Tibial nerve (tissue), 3 donors: Measurements from ENCODE around the gene TRAPPC13.
"Not testable (repeated sequence)": the region's sequence is repeated elsewhere in the genome, so short reads cannot be mapped to it uniquely, and the experiment has no call there.

Source experiments
- CTCF ChIP-seq, 5 experiments: fragments of 200-600 bp in 3 of 5; fragments of 450-650 bp in 2 of 5; sonication (generic) in 3 of 5; IDR thresholded peaks; one replicate each; pipeline ENCODE4 v1.5.1; 2016 to 2019; ENCODE audit warnings: antibody characterized with exemption in 5 of 5, mild to moderate bottlenecking in 3 of 5, moderate library complexity in 2 of 5
- POLR2A ChIP-seq, 2 donors: fragments of 450-650 bp; IDR thresholded peaks; one replicate each; pipeline ENCODE4 v1.6.1; 2017; ENCODE audit warnings: antibody characterized with exemption in 2 of 2, mild to moderate bottlenecking in 2 of 2, moderate library complexity in 2 of 2

- TF ChIP-seq CTCF, POLR2A (IDR thresholded peaks at IDR 0.05): not testable (repeated sequence)
Observed at GRCh38 chr5:65601761-65602160, 23.1 kb upstream of the TRAPPC13 start.
